ENCODE measurements around the gene ZNF532.

Gene ZNF532

DNA sequence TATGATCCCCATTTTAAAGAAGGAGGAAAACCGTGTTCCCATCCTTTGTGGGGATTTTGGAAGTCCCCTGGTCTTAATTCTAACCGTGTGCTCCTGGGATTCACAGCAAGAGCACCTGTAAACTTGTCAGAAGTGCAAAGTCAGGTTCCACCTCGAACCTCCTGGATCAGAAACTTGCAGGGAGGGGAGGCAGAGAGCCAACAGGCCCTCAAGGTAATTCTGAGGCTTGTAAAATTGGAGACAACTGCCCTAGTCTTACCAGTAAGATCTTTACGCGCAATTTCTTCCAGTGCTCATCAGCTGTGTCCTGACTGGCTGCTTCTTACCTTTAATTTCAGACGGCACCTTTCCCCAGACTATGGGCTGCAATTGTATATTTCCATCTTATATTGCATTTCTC, 161.7 kb downstream of the ZNF532 start:
- Mint-ChIP-seq H3K27ac (no peak overlapping the region), H3K4me3 (no peak overlapping the region), H3K4me1 (ENCODE audit: low read depth) (no peaks in the 10 kb centered on the region), H3K36me3 (ENCODE audit: low read depth) (no peaks in the 10 kb centered on the region), H3K27me3 (peaks cover 1% of the 10 kb centered on the region), H3K9me3 (no peaks in the 10 kb centered on the region)
- intact Hi-C loops (cut with micrococcal nuclease) = no loop called here

DNA sequence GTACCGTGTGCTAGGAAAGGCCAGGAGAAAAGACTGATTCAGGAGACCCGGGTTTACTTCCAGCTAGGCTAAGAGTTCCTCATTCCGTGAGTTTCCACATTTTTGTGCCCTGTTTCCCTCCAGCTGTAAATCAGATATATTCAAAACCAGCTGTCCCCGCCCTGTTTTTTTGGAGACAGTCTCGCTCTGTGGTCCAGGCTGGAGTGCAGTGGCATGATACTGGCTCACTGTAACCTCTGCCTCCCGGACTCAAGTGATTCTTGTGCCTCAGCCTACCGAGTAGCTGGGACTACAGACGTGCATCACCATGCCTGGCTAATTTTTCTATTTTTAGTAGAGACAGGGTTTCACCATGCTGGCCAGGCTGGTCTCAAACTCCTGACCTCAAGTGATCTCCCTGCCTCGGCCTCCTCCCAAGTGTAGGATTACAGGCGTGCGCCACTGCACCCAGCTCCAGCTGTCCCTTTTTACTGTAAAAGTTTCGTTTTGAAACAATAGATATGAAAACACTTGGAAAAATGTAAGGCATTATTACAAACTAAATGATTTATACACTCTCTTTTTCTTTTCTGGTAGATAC, 162.2 kb downstream of the ZNF532 start:
- peaks cover 1% of the 10 kb centered on the region for H3K27me3 Mint-ChIP-seq
- H3K4me3 Mint-ChIP-seq = no peak overlapping the region
- H3K4me1 Mint-ChIP-seq (ENCODE audit: low read depth) = no peaks in the 10 kb centered on the region
- intact Hi-C loops (cut with micrococcal nuclease) = no loop called here
- no peaks in the 10 kb centered on the region for H3K36me3 Mint-ChIP-seq (ENCODE audit: low read depth)
- H3K27ac Mint-ChIP-seq = no peak overlapping the region
- H3K9me3 Mint-ChIP-seq = no peaks in the 10 kb centered on the region

DNA sequence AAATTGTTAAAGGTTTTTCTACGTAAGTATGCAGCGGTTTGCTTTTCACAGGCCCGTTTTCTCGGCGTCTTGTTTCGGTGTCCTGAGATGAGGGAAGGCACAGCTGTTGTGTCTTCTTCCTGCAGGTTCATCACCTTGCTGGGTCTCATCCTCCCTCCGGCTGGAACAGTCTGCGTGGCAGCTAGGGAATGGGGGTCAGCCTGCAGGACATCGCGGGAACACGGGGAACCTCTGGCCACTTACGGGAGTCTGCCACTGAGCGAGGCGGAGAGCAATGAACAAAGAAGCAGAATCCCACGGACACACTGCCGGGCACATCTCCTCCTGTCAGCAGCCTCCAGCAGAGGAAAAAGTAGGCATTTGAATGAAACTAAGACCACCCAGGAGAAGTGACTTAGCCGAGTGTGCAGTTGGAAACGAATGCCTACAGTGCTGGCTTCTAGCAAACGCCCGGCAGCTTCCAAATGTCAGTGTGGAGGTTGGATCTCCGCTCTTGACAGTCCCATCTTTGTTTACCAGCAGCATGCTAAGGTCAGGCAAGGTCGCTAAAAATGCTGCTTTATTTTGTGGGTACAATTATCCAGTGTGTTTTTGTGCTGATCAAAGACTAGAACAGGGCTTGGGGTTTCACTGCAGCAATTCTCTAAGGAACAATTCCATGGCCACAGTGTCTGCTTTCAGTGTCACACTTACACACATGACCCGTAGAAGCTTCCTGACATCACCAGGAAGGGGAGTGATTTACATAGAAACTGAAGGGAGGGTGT, 165.2 kb downstream of the ZNF532 start:
- no peaks in the 10 kb centered on the region for H3K9me3 Mint-ChIP-seq
- H3K36me3 Mint-ChIP-seq (ENCODE audit: low read depth) = no peaks in the 10 kb centered on the region
- H3K27ac Mint-ChIP-seq = no peak overlapping the region
- H3K4me1 Mint-ChIP-seq (ENCODE audit: low read depth) = no peaks in the 10 kb centered on the region
- H3K27me3 Mint-ChIP-seq = peaks cover 1% of the 10 kb centered on the region
- no peak overlapping the region for H3K4me3 Mint-ChIP-seq
- intact Hi-C loops (cut with micrococcal nuclease) = no loop called here

DNA sequence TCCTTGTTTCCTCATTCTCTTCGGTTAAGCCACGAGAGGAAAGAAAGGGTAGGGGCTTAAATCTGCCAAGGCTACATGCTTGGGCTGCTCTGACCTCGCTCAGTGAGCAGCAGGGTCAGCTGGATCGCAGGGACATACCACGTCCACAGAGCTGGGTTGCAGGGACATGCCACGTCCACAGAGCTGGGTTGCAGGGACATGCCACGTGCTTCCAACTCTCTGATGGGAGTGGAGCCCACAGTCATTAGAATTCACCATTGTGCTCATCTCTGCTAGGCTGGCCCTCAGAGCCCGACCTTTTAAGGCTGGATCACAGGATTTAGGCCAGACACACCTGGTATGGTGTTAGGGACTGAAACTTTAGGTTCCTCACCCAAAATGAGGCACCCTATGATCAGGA, 167.6 kb downstream of the ZNF532 start:
- no peak overlapping the region for H3K27ac Mint-ChIP-seq
- no peaks in the 10 kb centered on the region for H3K4me1 Mint-ChIP-seq (ENCODE audit: low read depth)
- H3K36me3 Mint-ChIP-seq (ENCODE audit: low read depth) = no peaks in the 10 kb centered on the region
- intact Hi-C loops (cut with micrococcal nuclease) = no loop called here
- peaks cover under 1% of the 10 kb centered on the region for H3K27me3 Mint-ChIP-seq
- no peaks in the 10 kb centered on the region for H3K9me3 Mint-ChIP-seq
- no peak overlapping the region for H3K4me3 Mint-ChIP-seq

DNA sequence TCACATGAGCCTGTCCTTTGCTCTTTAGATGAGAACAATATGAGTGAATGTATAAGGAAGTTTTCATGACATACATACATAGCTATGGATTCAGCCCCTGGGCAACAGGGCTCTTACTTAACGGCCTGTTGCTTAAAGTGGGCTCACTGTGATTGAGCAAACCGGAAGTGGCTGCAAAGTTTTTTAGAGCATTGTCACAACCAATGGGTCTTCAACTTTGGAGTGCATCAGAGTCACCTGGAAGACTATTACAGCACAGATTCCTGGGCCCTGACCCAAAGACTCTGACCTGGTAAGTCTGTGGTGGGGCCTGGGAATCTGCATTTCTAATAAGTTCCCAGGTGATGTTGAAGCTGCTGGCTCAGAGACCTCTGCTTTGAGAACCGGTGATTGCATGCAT, 168.7 kb downstream of the ZNF532 start:
- no peak overlapping the region for H3K4me3 Mint-ChIP-seq
- no peak overlapping the region for H3K27ac Mint-ChIP-seq
- H3K4me1 Mint-ChIP-seq (ENCODE audit: low read depth) = no peaks in the 10 kb centered on the region
- intact Hi-C loops (cut with micrococcal nuclease) = no loop called here
- no peaks in the 10 kb centered on the region for H3K27me3 Mint-ChIP-seq
- no peaks in the 10 kb centered on the region for H3K36me3 Mint-ChIP-seq (ENCODE audit: low read depth)
- no peaks in the 10 kb centered on the region for H3K9me3 Mint-ChIP-seq

DNA sequence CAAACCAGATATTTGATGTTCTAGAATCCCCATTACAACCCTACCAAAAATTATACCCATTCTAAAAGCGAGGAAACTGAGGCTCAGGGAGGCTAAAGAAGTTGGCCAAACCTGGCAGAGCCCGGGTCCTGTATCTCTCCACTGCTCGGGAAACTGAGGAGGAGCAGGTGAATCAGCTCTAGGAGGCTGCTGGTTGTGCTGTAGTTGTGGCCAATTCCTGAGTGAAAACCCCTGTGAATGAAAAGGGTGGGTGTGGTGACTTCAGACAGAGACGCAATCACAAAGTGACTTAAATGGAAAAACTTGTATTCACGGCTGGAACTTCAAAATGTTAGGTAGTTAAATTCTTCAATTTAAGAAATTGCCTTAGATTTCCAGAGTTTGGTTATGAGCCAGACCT, 169.3 kb downstream of the ZNF532 start:
- Mint-ChIP-seq H3K4me1 (ENCODE audit: low read depth) (no peaks in the 10 kb centered on the region), H3K27ac (no peak overlapping the region), H3K27me3 (no peaks in the 10 kb centered on the region), H3K4me3 (no peak overlapping the region), H3K36me3 (ENCODE audit: low read depth) (no peaks in the 10 kb centered on the region), H3K9me3 (no peaks in the 10 kb centered on the region)
- intact Hi-C loops (cut with micrococcal nuclease) = no loop called here

DNA sequence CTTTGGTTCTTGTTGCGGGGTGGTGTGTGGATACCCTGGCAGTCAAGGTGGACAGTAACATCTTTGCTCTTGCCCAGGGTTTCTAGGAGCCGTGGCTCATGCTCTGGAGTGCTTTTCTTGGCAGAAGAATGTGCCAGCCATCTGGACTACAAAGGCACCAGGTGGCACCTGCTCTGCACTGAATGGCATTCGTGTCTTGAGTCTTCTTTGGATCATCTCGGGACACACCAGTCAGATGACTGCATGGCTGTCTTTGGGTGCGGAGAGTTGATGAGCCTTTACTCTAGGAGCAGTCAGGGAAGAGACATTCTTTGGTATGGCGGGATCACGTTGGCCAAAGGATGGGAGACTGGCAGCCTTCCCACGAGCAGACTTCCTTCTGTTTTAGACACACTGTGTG, 170.9 kb downstream of the ZNF532 start:
- intact Hi-C loops (cut with micrococcal nuclease) = no loop called here
- Mint-ChIP-seq H3K27ac (no peak overlapping the region), H3K4me1 (ENCODE audit: low read depth) (no peaks in the 10 kb centered on the region), H3K27me3 (no peaks in the 10 kb centered on the region), H3K4me3 (no peak overlapping the region), H3K9me3 (no peaks in the 10 kb centered on the region), H3K36me3 (ENCODE audit: low read depth) (no peaks in the 10 kb centered on the region)
